Measurements from ENCODE around the gene ATG10. TPM values are rescaled to one million over a fixed set of nuclear protein-coding genes. Genes with fewer than 3 reads are reported as not detected.
A peak's percentile ranks its signal among the peaks of the same experiment; 100 is the strongest.
"Not testable (repeated sequence)": the region's sequence is repeated elsewhere in the genome, so short reads cannot be mapped to it uniquely, and the experiment has no call there.

Gene ATG10
- polyA plus RNA-seq, 1 of the 3 experiments (the other 2 are of a cell fraction) = 3.2 TPM

DNA sequence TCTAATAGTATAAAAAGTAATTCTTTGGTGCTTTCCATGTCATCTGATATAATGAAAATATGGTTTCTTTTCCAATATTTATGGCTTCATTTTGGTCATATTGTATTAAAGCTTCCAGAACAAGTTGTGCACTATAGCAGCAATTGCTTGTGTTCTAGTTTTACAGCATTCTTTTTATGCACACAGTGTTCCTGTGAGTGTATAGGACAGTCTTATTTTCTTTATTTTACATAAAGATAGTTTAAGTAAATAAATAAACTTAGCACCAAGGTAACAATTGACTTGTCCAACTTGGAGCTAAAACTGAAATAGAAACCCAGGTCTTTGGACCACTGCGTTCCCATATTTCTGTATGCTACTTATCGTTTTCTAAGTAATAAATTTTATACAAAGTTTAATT is 38.9 kb downstream of the ATG10 start:
- H3K9me3 ChIP-seq = 0 out of 2 replicates have a peak, but pooled peaks cover under 1% of the 10 kb centered on the region
- H4K20me1 ChIP-seq (ENCODE audit: insufficient read depth) = no peaks in the 10 kb centered on the region
- no peaks in the 10 kb centered on the region for H3K9me2 ChIP-seq
- H3K27me3 ChIP-seq (ENCODE audit: insufficient read depth) = no peaks in the 10 kb centered on the region
- H2AFZ ChIP-seq (ENCODE audit: low read depth) = no peak overlapping the region
- 100% methylated on average over 2 of the region's 2 CpGs for WGBS (ENCODE audit: low lambda C conversion rate)
- no peak overlapping the region for H3K4me3 ChIP-seq (ENCODE audit: low read depth in 2 of 2, low read length in 1 of 2)
- TF ChIP-seq MEF2A (IDR thresholded peaks at IDR 0.05; ENCODE audit: borderline replicate concordance, low read depth) = no peak
- no peak for TF ChIP-seq RFX5 (IDR thresholded peaks at IDR 0.05; ENCODE audit: low read length)
- no peak for TF ChIP-seq SIN3A (IDR thresholded peaks at IDR 0.05; ENCODE audit: borderline replicate concordance, low read depth, low read length)
- TF ChIP-seq RAD21 (IDR thresholded peaks at IDR 0.05; ENCODE audit: low read length) = no peak
- no peak for TF ChIP-seq IRF3 (IDR thresholded peaks at IDR 0.05; ENCODE audit: low read depth, low read length)
- TF ChIP-seq POLR2AphosphoS5 (IDR thresholded peaks at IDR 0.05; ENCODE audit: low read depth, low read length) = no peak
- DNase-seq = no peak
- peaks cover 0 to 6% of the 10 kb centered on the region in 2 experiments for H3K36me3 ChIP-seq (replicated peaks in 1 of 2; ENCODE audit: control insufficient read depth in 1 of 2, insufficient read depth in 2 of 2, low read length in 1 of 2)
- no peak overlapping the region for H3K4me2 ChIP-seq
- H3F3A ChIP-seq (replicated peaks; ENCODE audit: insufficient read depth) = peaks cover 3% of the 10 kb centered on the region
- no peaks in the 10 kb centered on the region for H3K79me2 ChIP-seq (ENCODE audit: insufficient read depth)
- peaks cover 3 to 4% of the 10 kb centered on the region in 2 experiments; a peak in 2 of 4 replicates for H3K4me1 ChIP-seq (ENCODE audit: control insufficient read depth in 1 of 2, insufficient read depth in 2 of 2, low read depth in 1 of 2, low read length in 1 of 2)
- ChIA-PET CTCF (interaction anchor here (1.2 kb wide), 1 partner anchor 154 kb away, joined by 3 read pairs; no protein-coding TSS in a partner anchor), POLR2A (no interaction called here)
- H3K27ac ChIP-seq (ENCODE audit: low read depth in 2 of 2, low read length in 1 of 2) = no peak overlapping the region
- no peak overlapping the region for H3K9ac ChIP-seq

DNA sequence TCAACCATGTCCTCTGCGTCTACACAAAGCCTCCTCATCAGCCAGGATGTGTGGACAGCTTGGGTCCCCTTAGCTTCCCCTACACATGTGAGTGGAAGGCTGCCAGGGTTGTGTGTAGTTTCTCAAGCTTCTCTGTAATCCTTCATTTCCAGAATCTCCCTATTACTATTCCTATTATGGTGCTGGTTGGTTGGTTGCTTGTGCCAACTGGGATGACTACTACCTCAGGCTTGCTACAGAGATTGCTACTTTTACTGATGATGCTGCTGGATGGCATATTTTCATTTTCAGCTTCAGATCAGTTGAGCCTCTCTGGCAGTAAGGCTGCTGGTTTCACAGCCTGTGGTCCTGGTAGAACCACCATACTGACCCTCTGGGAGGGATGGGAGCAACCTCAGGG is 39.9 kb downstream of the ATG10 start:
- no peaks in the 10 kb centered on the region for H3K27me3 ChIP-seq (ENCODE audit: insufficient read depth)
- H3K79me2 ChIP-seq (ENCODE audit: insufficient read depth) = no peaks in the 10 kb centered on the region
- peaks cover 3 to 4% of the 10 kb centered on the region in 2 experiments; a peak in 2 of 4 replicates for H3K4me1 ChIP-seq (ENCODE audit: control insufficient read depth in 1 of 2, insufficient read depth in 2 of 2, low read depth in 1 of 2, low read length in 1 of 2)
- H3K4me2 ChIP-seq = peak overlapping the region; percentile 48; the same call in 1 of the 2 replicates
- no peaks in the 10 kb centered on the region for H4K20me1 ChIP-seq (ENCODE audit: insufficient read depth)
- no peaks in the 10 kb centered on the region for H3K9me2 ChIP-seq
- H3F3A ChIP-seq (replicated peaks; ENCODE audit: insufficient read depth) = peaks cover 3% of the 10 kb centered on the region
- 0 out of 2 replicates have a peak, but pooled peaks cover 7% of the 10 kb centered on the region for H3K9me3 ChIP-seq
- H3K9ac ChIP-seq = no peak overlapping the region
- ChIA-PET POLR2A (no interaction called here), CTCF (interaction anchor here (1.1 to 1.2 kb wide), 2 partner anchors 13 to 155 kb away, joined by 3 read pairs; no protein-coding TSS in a partner anchor)
- H3K4me3 ChIP-seq (ENCODE audit: low read depth in 2 of 2, low read length in 1 of 2) = no peak overlapping the region
- no peak for DNase-seq
- H3K36me3 ChIP-seq (replicated peaks in 1 of 2; ENCODE audit: control insufficient read depth in 1 of 2, insufficient read depth in 2 of 2, low read length in 1 of 2) = peaks cover 0 to 13% of the 10 kb centered on the region in 2 experiments
- no peak for TF ChIP-seq FOXM1 (IDR thresholded peaks at IDR 0.05; ENCODE audit: low read depth)
- no peak for TF ChIP-seq RCOR1 (IDR thresholded peaks at IDR 0.05; ENCODE audit: low read length)
- TF ChIP-seq ZBTB33 (IDR thresholded peaks at IDR 0.05; ENCODE audit: borderline replicate concordance, low read depth) = no peak
- TF ChIP-seq MXI1 (IDR thresholded peaks at IDR 0.05; ENCODE audit: low read depth, low read length) = no peak
- H2AFZ ChIP-seq (ENCODE audit: low read depth) = no peak overlapping the region
- WGBS (ENCODE audit: low lambda C conversion rate) = 100% methylated on average over 1 of the region's 1 CpG
- peak overlapping the region in 1 of 2 experiments; percentile 27; a peak in 1 of 4 replicates for H3K27ac ChIP-seq (ENCODE audit: low read depth in 2 of 2, low read length in 1 of 2)

DNA sequence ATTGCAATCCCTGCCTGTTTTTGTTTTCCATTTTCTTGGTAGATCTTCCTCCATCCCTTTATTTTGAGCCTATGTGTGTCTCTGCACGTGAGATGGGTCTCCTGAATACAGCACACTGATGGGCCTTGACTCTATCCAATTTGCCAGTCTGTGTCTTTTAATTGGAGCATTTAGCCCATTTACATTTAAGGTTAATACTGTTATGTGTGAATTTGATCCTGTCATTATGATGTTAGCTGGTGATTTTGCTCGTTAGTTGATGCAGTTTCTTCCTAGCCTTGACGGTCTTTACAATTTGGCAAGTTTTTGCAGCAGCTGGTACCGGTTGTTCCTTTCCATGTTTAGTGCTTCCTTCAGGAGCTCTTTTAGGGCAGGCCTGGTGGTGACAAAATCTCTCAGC is 42.8 kb downstream of the ATG10 start:
- H3K9ac ChIP-seq; DNase-seq; H3K4me2 ChIP-seq; H3K27ac ChIP-seq (ENCODE audit: low read depth in 2 of 2, low read length in 1 of 2); H3K9me3 ChIP-seq; POLR2A ChIA-PET; H4K20me1 ChIP-seq (ENCODE audit: insufficient read depth); H3K36me3 ChIP-seq (replicated peaks in 1 of 2; ENCODE audit: control insufficient read depth in 1 of 2, insufficient read depth in 2 of 2, low read length in 1 of 2); H3K27me3 ChIP-seq (ENCODE audit: insufficient read depth); H3K79me2 ChIP-seq (ENCODE audit: insufficient read depth); H3K4me3 ChIP-seq (ENCODE audit: low read depth in 2 of 2, low read length in 1 of 2); H2AFZ ChIP-seq (ENCODE audit: low read depth); CTCF ChIA-PET; H3K9me2 ChIP-seq; H3K4me1 ChIP-seq (ENCODE audit: control insufficient read depth in 1 of 2, insufficient read depth in 2 of 2, low read depth in 1 of 2, low read length in 1 of 2); H3F3A ChIP-seq (replicated peaks; ENCODE audit: insufficient read depth): not testable (repeated sequence)
- 81% methylated on average over 4 of the region's 4 CpGs for WGBS (ENCODE audit: low lambda C conversion rate)
